Glutamatergic neuron (in vitro differentiated cells): ENCODE results near the gene MRPS27. TPM values are rescaled to one million over a fixed set of nuclear protein-coding genes. Genes with fewer than 3 reads are reported as not detected.
"Not testable (repeated sequence)": the region's sequence is repeated elsewhere in the genome, so short reads cannot be mapped to it uniquely, and the experiment has no call there.

ENCODE experiments used
- DNase-seq: peaks from one replicate; pipeline ENCODE4 v3.0.0; 2022
- H3K27ac Mint-ChIP-seq: one replicate; pipeline ENCODE4 v1.8.0; 2020; ENCODE audit warnings: mild to moderate bottlenecking, mixed read lengths, inconsistent platforms; ENCODE audit not compliant: unreplicated experiment
- H3K27me3 Mint-ChIP-seq: one replicate; pipeline ENCODE4 v1.8.0; 2020; ENCODE audit warnings: mild to moderate bottlenecking, moderate library complexity, mixed read lengths, inconsistent platforms; ENCODE audit not compliant: unreplicated experiment
- H3K36me3 Mint-ChIP-seq: one replicate; pipeline ENCODE4 v1.8.0; 2020; ENCODE audit warnings: mild to moderate bottlenecking, mixed read lengths, inconsistent platforms; ENCODE audit not compliant: unreplicated experiment
- H3K4me1 Mint-ChIP-seq: one replicate; pipeline ENCODE4 v1.8.0; 2020; ENCODE audit warnings: mild to moderate bottlenecking, low read depth, mixed read lengths, inconsistent platforms; ENCODE audit not compliant: unreplicated experiment
- H3K4me3 Mint-ChIP-seq: one replicate; pipeline ENCODE4 v1.8.0; 2020; ENCODE audit warnings: mild to moderate bottlenecking, mixed read lengths, inconsistent platforms; ENCODE audit not compliant: unreplicated experiment
- H3K9me3 Mint-ChIP-seq: one replicate; pipeline ENCODE4 v1.8.0; 2020; ENCODE audit warnings: mild to moderate bottlenecking, moderate library complexity, mixed read lengths, inconsistent platforms; ENCODE audit not compliant: unreplicated experiment
- microRNA-seq: library from miRNA; unstranded; fragments of <30 nt; microRNA quantifications from one replicate; pipeline ENCODE4, GENCODE V29; 2020; ENCODE audit not compliant: unreplicated experiment
- total RNA-seq: library from RNA; stranded (reverse); fragmentation: NEBNext Ultra II Directional; extraction: Animal tissue kit (Norgen Biotek cat#: 25700); gene quantifications from one replicate; pipeline ENCODE4 v1.2.1, GENCODE V29; 2021; ENCODE audit not compliant: unreplicated experiment
- TF ChIP-seq, protein P1 (sequence below): fragments of 200-600 bp; sonication (generic); IDR thresholded peaks from one replicate; pipeline ENCODE4 v1.5.0; 2021; ENCODE audit not compliant: partially characterized antibody, unreplicated experiment

The MRPS27 gene
- total RNA-seq, 1 donor from 2014 or later: 30.1 TPM

DNA sequence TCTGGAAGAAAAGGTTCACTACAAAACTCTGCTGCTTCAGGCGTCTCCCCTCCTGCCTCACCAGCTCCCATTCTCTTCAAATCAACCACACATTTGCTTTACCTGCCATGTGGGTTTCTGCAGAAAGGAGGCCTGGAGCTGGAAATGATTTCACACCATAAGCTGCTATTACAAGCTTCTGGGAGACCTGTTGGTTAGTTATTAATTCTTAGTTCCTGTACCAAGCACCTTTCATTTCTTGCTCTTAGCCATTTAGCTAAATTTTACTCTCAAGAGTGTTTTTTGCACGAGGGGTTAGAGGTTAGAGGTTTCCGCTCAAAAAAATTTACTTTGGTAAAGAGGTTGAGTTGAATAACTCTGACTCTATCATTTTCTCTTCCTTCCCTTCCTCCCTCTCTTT lies 142.5 kb downstream of the MRPS27 start:
- peak overlapping the region; percentile 67 for H3K4me3 Mint-ChIP-seq
- H3K27me3 Mint-ChIP-seq: peaks cover 40% of the 10 kb centered on the region
- peaks cover 58% of the 10 kb centered on the region for H3K9me3 Mint-ChIP-seq
- no peak overlapping the region for H3K27ac Mint-ChIP-seq
- TF ChIP-seq, protein P1, sequence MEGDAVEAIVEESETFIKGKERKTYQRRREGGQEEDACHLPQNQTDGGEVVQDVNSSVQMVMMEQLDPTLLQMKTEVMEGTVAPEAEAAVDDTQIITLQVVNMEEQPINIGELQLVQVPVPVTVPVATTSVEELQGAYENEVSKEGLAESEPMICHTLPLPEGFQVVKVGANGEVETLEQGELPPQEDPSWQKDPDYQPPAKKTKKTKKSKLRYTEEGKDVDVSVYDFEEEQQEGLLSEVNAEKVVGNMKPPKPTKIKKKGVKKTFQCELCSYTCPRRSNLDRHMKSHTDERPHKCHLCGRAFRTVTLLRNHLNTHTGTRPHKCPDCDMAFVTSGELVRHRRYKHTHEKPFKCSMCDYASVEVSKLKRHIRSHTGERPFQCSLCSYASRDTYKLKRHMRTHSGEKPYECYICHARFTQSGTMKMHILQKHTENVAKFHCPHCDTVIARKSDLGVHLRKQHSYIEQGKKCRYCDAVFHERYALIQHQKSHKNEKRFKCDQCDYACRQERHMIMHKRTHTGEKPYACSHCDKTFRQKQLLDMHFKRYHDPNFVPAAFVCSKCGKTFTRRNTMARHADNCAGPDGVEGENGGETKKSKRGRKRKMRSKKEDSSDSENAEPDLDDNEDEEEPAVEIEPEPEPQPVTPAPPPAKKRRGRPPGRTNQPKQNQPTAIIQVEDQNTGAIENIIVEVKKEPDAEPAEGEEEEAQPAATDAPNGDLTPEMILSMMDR: no peak
- H3K36me3 Mint-ChIP-seq: peaks cover 6% of the 10 kb centered on the region
- DNase-seq: no peak
- H3K4me1 Mint-ChIP-seq: peaks cover 67% of the 10 kb centered on the region

DNA sequence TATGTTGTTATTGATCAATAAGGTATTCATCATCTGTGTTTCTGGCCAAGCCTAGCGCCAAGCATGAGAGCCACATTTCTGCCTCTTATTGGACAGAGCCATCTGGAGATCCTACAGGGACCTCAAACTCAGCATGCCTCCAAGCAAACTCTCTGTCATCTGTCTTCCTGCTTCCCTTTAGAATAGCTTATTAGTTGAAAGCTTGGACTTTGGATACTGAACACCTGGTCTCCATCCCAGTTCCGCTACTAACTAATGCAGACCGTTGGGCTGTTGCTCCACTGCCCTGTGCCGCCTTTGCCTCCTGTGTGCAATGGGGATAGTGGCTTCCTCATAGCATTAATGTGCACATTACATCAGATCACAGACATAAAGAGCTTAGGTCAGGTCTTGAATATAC lies 147.3 kb downstream of the MRPS27 start:
- Mint-ChIP-seq H3K36me3 (peaks cover 6% of the 10 kb centered on the region), H3K27ac (peak overlapping the region; percentile 89), H3K27me3 (peaks cover 46% of the 10 kb centered on the region), H3K9me3 (peaks cover 53% of the 10 kb centered on the region), H3K4me1 (peaks cover 71% of the 10 kb centered on the region), H3K4me3 (peak overlapping the region; percentile 87)
- no peak for DNase-seq
- TF ChIP-seq, protein P1: no peak

DNA sequence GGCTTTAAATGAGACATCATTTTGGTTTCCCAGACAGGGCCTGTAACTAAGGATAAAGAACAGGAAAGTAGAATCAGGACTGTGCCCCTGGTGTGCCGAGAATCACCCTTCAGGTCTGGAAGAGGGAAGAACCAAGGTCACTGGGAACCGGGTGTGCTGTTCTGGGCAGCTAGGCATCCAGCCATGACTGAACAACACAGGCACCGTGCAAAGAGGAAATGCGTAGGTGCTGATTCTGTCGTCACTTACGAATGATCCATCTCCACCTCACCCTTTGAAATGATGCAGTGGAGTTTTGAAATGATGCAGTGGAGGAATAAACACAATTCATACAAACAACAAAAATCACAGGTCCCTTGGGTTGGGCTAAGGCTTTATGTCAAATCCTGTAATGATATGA lies 148.4 kb downstream of the MRPS27 start:
- TF ChIP-seq, protein P1: no peak

DNA sequence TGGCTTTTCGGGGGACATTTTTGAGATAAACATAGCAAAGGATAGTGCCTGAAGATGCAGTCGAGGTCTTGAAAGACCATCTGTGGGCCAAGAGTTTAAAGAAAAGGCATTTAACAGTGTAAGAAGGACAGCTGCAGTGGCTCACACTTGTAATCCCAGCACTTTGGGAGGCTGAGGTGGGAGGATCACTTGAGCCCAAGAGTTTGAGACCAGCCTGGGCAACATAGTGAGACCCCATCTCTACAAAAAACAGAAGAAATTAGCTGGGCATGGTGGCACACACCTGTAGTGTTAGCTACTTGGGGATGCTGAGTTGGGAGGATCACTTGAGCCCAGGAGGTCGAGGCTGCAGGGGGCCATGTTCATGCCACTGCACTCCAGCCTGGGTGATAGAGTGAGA lies 148.9 kb downstream of the MRPS27 start:
- H3K9me3 Mint-ChIP-seq: peaks cover 55% of the 10 kb centered on the region
- H3K27ac Mint-ChIP-seq: peak overlapping the region; percentile 89
- H3K4me1 Mint-ChIP-seq: peaks cover 76% of the 10 kb centered on the region
- not testable (repeated sequence) for DNase-seq, H3K36me3 Mint-ChIP-seq
- peaks cover 37% of the 10 kb centered on the region for H3K27me3 Mint-ChIP-seq
- peak overlapping the region; percentile 75 for H3K4me3 Mint-ChIP-seq

More for the DNA sequence above, 148.4 kb downstream of the MRPS27 start:
- DNase-seq: no peak
- Mint-ChIP-seq H3K27me3 (peaks cover 37% of the 10 kb centered on the region), H3K27ac (peak overlapping the region; percentile 89), H3K36me3 (peaks cover 6% of the 10 kb centered on the region), H3K4me1 (peaks cover 76% of the 10 kb centered on the region), H3K9me3 (peaks cover 55% of the 10 kb centered on the region), H3K4me3 (peak overlapping the region; percentile 34)

DNA sequence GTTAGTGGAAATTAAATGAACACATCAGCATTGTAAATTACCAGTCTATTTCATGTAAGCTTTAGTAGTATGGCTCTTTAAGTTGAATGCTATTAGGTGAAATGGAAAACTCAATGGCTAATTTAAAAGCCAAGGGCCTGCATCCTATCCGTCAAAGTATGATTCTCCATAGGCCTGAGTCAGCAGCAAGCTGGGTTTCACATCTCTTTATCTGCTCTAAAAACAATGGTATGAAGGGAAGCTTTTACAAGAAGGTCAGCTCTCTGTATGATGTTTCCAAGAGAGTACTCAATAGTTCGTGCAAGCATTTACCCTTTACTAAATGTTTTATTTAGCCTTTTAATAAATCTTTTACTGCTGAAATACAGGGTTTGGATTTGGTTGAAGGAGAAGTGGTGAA lies 149.9 kb downstream of the MRPS27 start:
- peaks cover 73% of the 10 kb centered on the region for H3K4me1 Mint-ChIP-seq
- H3K27me3 Mint-ChIP-seq: peaks cover 32% of the 10 kb centered on the region
- peak overlapping the region; percentile 38 for H3K27ac Mint-ChIP-seq
- TF ChIP-seq, protein P1: no peak
- peaks cover 52% of the 10 kb centered on the region for H3K9me3 Mint-ChIP-seq
- no peak overlapping the region for H3K4me3 Mint-ChIP-seq
- H3K36me3 Mint-ChIP-seq: no peaks in the 10 kb centered on the region
- DNase-seq: no peak

Small RNA genes within 50 kb of the gene (microRNA-seq; reads per million reads assigned to microRNA genes)
- not detected for gene MIR4803

Other genes starting within 250 kb of the MRPS27 start
- gene MAP1B, start 212.8 kb downstream of the MRPS27 start, total RNA-seq: 2,530 TPM
- 6.7 TPM for gene PTCD2, start 133 bp upstream of the MRPS27 start, total RNA-seq
- gene ZNF366, start 187.2 kb upstream of the MRPS27 start, total RNA-seq: not detected